ENCODE results near the gene APBA3. TPM values are rescaled to one million over a fixed set of nuclear protein-coding genes. Genes with fewer than 3 reads are reported as not detected.

Gene APBA3
- total RNA-seq (23.7 TPM), polyA plus RNA-seq (26.1 TPM)
- long read RNA-seq, donor 1: 0 reads
- long read RNA-seq, donor 2, partial matches to known transcripts: 24 of 238 reads
- long read RNA-seq, donor 2, other reads (novel, unspliced or antisense): 203 of 238 reads
- long read RNA-seq, donor 3, partial matches to known transcripts: 0 of 8 reads
- long read RNA-seq, donor 3, other reads (novel, unspliced or antisense): 0 of 8 reads
- long read RNA-seq, donor 4, partial matches to known transcripts: 0 of 5 reads
- long read RNA-seq, donor 4, other reads (novel, unspliced or antisense): 0 of 5 reads
- long read RNA-seq, donor 5, transcript APBA3-201 (11 exons, 2,075 nt): major isoform, 10 of 14 reads
- long read RNA-seq, donor 5, partial matches to known transcripts: 0 of 14 reads
- long read RNA-seq, donor 5, other reads (novel, unspliced or antisense): 0 of 14 reads
- long read RNA-seq, donor 6, transcript APBA3-201 (11 exons, 2,075 nt): major isoform, 7 of 11 reads
- long read RNA-seq, donor 6, partial matches to known transcripts: 0 of 11 reads
- long read RNA-seq, donor 6, other reads (novel, unspliced or antisense): 0 of 11 reads
- long read RNA-seq, donor 7, full-length matches to known transcripts: 5 of 5 reads
- long read RNA-seq, donor 7, partial matches to known transcripts: 0 of 5 reads
- long read RNA-seq, donor 7, other reads (novel, unspliced or antisense): 0 of 5 reads
- long read RNA-seq, donor 8, partial matches to known transcripts: 0 of 1 reads
- long read RNA-seq, donor 8, other reads (novel, unspliced or antisense): 0 of 1 reads
- long read RNA-seq, donor 9, partial matches to known transcripts: 0 of 2 reads
- long read RNA-seq, donor 9, other reads (novel, unspliced or antisense): 0 of 2 reads
- long read RNA-seq, donor 10, partial matches to known transcripts: 0 of 4 reads
- long read RNA-seq, donor 10, other reads (novel, unspliced or antisense): 0 of 4 reads

- Histone ChIP-seq H3K9me3 (ENCODE audit: control insufficient read depth in 2 of 2, insufficient read depth in 1 of 2, low read length in 1 of 2) (no peaks in the 10 kb centered on the region), H3K27me3 (ENCODE audit: control insufficient read depth in 2 of 2, insufficient read depth in 1 of 2, low read length in 1 of 2) (no peaks in the 10 kb centered on the region), H3K4me3 (ENCODE audit: low read length in 2 of 2) (peak within 1 kb of the TSS; percentile 96 to 99), H3K27ac (ENCODE audit: low read depth in 1 of 2, low read length in 1 of 2) (peak within 1 kb of the TSS; percentile 99 to 100), H3K36me3 (ENCODE audit: control insufficient read depth in 2 of 2, insufficient read depth in 2 of 2, low read length in 1 of 2) (peaks cover 25 to 29% of the 10 kb centered on the region in 2 donors), H3K4me1 (ENCODE audit: control insufficient read depth in 2 of 2, insufficient read depth in 2 of 2, low read length in 2 of 2) (peaks cover 11 to 18% of the 10 kb centered on the region in 2 donors)
- 5% methylated on average over 45 of the region's 45 CpGs for WGBS
- DNase-seq (ENCODE audit: low read depth in 6 of 9, low spot score in 9 of 9): peak; percentile 70 to 95 (median 89)
Observed at GRCh38 chr19:3761382-3762129, at the start of gene APBA3. TSS of gene APBA3 (minus strand) at chr19:3761692. CDS start at chr19:3760264, 1,428 bp downstream.

GRCh38 chr19:3810708-3811355 lies 49.3 kb upstream of the APBA3 start:
- WGBS: 89% methylated on average over 38 of the region's 38 CpGs
- Histone ChIP-seq H3K27me3 (ENCODE audit: control insufficient read depth in 2 of 2, insufficient read depth in 1 of 2, low read length in 1 of 2) (no peaks in the 10 kb centered on the region), H3K4me1 (ENCODE audit: control insufficient read depth in 2 of 2, insufficient read depth in 2 of 2, low read length in 2 of 2) (peaks cover 13 to 33% of the 10 kb centered on the region in 2 donors), H3K36me3 (ENCODE audit: control insufficient read depth in 2 of 2, insufficient read depth in 2 of 2, low read length in 1 of 2) (no peaks in the 10 kb centered on the region), H3K27ac (ENCODE audit: low read depth in 1 of 2, low read length in 1 of 2) (no peak overlapping the region), H3K9me3 (ENCODE audit: control insufficient read depth in 2 of 2, insufficient read depth in 1 of 2, low read length in 1 of 2) (no peaks in the 10 kb centered on the region), H3K4me3 (ENCODE audit: low read length in 2 of 2) (no peak overlapping the region)
- no peak for DNase-seq (ENCODE audit: low read depth in 6 of 9, low spot score in 9 of 9)

GRCh38 chr19:3809881-3810707 lies 48.6 kb upstream of the APBA3 start:
- H3K9me3 ChIP-seq (ENCODE audit: control insufficient read depth in 2 of 2, insufficient read depth in 1 of 2, low read length in 1 of 2): no peaks in the 10 kb centered on the region
- H3K4me3 ChIP-seq (ENCODE audit: low read length in 2 of 2): no peak overlapping the region
- peak overlapping the region in 1 of 2 donors; percentile 42 for H3K27ac ChIP-seq (ENCODE audit: low read depth in 1 of 2, low read length in 1 of 2)
- no peaks in the 10 kb centered on the region for H3K27me3 ChIP-seq (ENCODE audit: control insufficient read depth in 2 of 2, insufficient read depth in 1 of 2, low read length in 1 of 2)
- WGBS: 84% methylated on average over 26 of the region's 26 CpGs
- H3K36me3 ChIP-seq (ENCODE audit: control insufficient read depth in 2 of 2, insufficient read depth in 2 of 2, low read length in 1 of 2): no peaks in the 10 kb centered on the region
- peaks cover 13 to 33% of the 10 kb centered on the region in 2 donors for H3K4me1 ChIP-seq (ENCODE audit: control insufficient read depth in 2 of 2, insufficient read depth in 2 of 2, low read length in 2 of 2)
- DNase-seq (ENCODE audit: low read depth in 6 of 9, low spot score in 9 of 9): no peak

- H3K27ac ChIP-seq (ENCODE audit: low read depth in 1 of 2, low read length in 1 of 2): no peak overlapping the region
- peaks cover 12 to 20% of the 10 kb centered on the region in 2 donors for H3K4me1 ChIP-seq (ENCODE audit: control insufficient read depth in 2 of 2, insufficient read depth in 2 of 2, low read length in 2 of 2)
- no peaks in the 10 kb centered on the region for H3K9me3 ChIP-seq (ENCODE audit: control insufficient read depth in 2 of 2, insufficient read depth in 1 of 2, low read length in 1 of 2)
- no peak overlapping the region for H3K4me3 ChIP-seq (ENCODE audit: low read length in 2 of 2)
- no peaks in the 10 kb centered on the region for H3K36me3 ChIP-seq (ENCODE audit: control insufficient read depth in 2 of 2, insufficient read depth in 2 of 2, low read length in 1 of 2)
- H3K27me3 ChIP-seq (ENCODE audit: control insufficient read depth in 2 of 2, insufficient read depth in 1 of 2, low read length in 1 of 2): peaks cover 0 to 2% of the 10 kb centered on the region in 2 donors
- no peak for DNase-seq (ENCODE audit: low read depth in 6 of 9, low spot score in 9 of 9)
- WGBS: 97% methylated on average over 33 of the region's 33 CpGs
Observed at GRCh38 chr19:3808420-3809143, 47.1 kb upstream of the APBA3 start.

GRCh38 chr19:3807574-3808354 lies 46.3 kb upstream of the APBA3 start:
- peaks cover 0 to 9% of the 10 kb centered on the region in 2 donors for H3K27me3 ChIP-seq (ENCODE audit: control insufficient read depth in 2 of 2, insufficient read depth in 1 of 2, low read length in 1 of 2)
- H3K4me1 ChIP-seq (ENCODE audit: control insufficient read depth in 2 of 2, insufficient read depth in 2 of 2, low read length in 2 of 2): peaks cover 6 to 12% of the 10 kb centered on the region in 2 donors
- 98% methylated on average over 35 of the region's 35 CpGs for WGBS
- H3K27ac ChIP-seq (ENCODE audit: low read depth in 1 of 2, low read length in 1 of 2): no peak overlapping the region
- H3K9me3 ChIP-seq (ENCODE audit: control insufficient read depth in 2 of 2, insufficient read depth in 1 of 2, low read length in 1 of 2): no peaks in the 10 kb centered on the region
- H3K4me3 ChIP-seq (ENCODE audit: low read length in 2 of 2): no peak overlapping the region
- DNase-seq (ENCODE audit: low read depth in 6 of 9, low spot score in 9 of 9): no peak
- no peaks in the 10 kb centered on the region for H3K36me3 ChIP-seq (ENCODE audit: control insufficient read depth in 2 of 2, insufficient read depth in 2 of 2, low read length in 1 of 2)

GRCh38 chr19:3807131-3807480 lies 45.6 kb upstream of the APBA3 start:
- no peak for DNase-seq (ENCODE audit: low read depth in 6 of 9, low spot score in 9 of 9)
- no peak overlapping the region for H3K27ac ChIP-seq (ENCODE audit: low read depth in 1 of 2, low read length in 1 of 2)
- 95% methylated on average over 19 of the region's 19 CpGs for WGBS

GRCh38 chr19:3805859-3806258 lies 44.4 kb upstream of the APBA3 start:
- Histone ChIP-seq H3K9me3 (ENCODE audit: control insufficient read depth in 2 of 2, insufficient read depth in 1 of 2, low read length in 1 of 2) (no peaks in the 10 kb centered on the region), H3K4me1 (ENCODE audit: control insufficient read depth in 2 of 2, insufficient read depth in 2 of 2, low read length in 2 of 2) (peaks cover 2 to 11% of the 10 kb centered on the region in 2 donors), H3K27me3 (ENCODE audit: control insufficient read depth in 2 of 2, insufficient read depth in 1 of 2, low read length in 1 of 2) (peaks cover 2 to 27% of the 10 kb centered on the region in 2 donors), H3K27ac (ENCODE audit: low read depth in 1 of 2, low read length in 1 of 2) (no peak overlapping the region), H3K4me3 (ENCODE audit: low read length in 2 of 2) (no peak overlapping the region), H3K36me3 (ENCODE audit: control insufficient read depth in 2 of 2, insufficient read depth in 2 of 2, low read length in 1 of 2) (no peaks in the 10 kb centered on the region)
- no peak for DNase-seq (ENCODE audit: low read depth in 6 of 9, low spot score in 9 of 9)
- WGBS: 95% methylated on average over 29 of the region's 29 CpGs

More at GRCh38 chr19:3807131-3807480, 45.6 kb upstream of the APBA3 start:
- H3K9me3 ChIP-seq (ENCODE audit: control insufficient read depth in 2 of 2, insufficient read depth in 1 of 2, low read length in 1 of 2): no peaks in the 10 kb centered on the region
- no peak overlapping the region for H3K4me3 ChIP-seq (ENCODE audit: low read length in 2 of 2)
- H3K27me3 ChIP-seq (ENCODE audit: control insufficient read depth in 2 of 2, insufficient read depth in 1 of 2, low read length in 1 of 2): peaks cover 0 to 15% of the 10 kb centered on the region in 2 donors
- H3K4me1 ChIP-seq (ENCODE audit: control insufficient read depth in 2 of 2, insufficient read depth in 2 of 2, low read length in 2 of 2): peaks cover 3 to 5% of the 10 kb centered on the region in 2 donors
- H3K36me3 ChIP-seq (ENCODE audit: control insufficient read depth in 2 of 2, insufficient read depth in 2 of 2, low read length in 1 of 2): no peaks in the 10 kb centered on the region
